GM04504 (cell line): ENCODE results near the gene FBXO28.
A peak's percentile ranks its signal among the peaks of the same experiment; 100 is the strongest.
"Not testable (repeated sequence)": the region's sequence is repeated elsewhere in the genome, so short reads cannot be mapped to it uniquely, and the experiment has no call there.

ENCODE experiments used
- DNase-seq: peaks from one replicate; pipeline ENCODE4 v3.0.0-alpha.2; 2012; ENCODE audit warnings: low read depth

The FBXO28 gene, protein sequence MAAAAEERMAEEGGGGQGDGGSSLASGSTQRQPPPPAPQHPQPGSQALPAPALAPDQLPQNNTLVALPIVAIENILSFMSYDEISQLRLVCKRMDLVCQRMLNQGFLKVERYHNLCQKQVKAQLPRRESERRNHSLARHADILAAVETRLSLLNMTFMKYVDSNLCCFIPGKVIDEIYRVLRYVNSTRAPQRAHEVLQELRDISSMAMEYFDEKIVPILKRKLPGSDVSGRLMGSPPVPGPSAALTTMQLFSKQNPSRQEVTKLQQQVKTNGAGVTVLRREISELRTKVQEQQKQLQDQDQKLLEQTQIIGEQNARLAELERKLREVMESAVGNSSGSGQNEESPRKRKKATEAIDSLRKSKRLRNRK

DNA sequence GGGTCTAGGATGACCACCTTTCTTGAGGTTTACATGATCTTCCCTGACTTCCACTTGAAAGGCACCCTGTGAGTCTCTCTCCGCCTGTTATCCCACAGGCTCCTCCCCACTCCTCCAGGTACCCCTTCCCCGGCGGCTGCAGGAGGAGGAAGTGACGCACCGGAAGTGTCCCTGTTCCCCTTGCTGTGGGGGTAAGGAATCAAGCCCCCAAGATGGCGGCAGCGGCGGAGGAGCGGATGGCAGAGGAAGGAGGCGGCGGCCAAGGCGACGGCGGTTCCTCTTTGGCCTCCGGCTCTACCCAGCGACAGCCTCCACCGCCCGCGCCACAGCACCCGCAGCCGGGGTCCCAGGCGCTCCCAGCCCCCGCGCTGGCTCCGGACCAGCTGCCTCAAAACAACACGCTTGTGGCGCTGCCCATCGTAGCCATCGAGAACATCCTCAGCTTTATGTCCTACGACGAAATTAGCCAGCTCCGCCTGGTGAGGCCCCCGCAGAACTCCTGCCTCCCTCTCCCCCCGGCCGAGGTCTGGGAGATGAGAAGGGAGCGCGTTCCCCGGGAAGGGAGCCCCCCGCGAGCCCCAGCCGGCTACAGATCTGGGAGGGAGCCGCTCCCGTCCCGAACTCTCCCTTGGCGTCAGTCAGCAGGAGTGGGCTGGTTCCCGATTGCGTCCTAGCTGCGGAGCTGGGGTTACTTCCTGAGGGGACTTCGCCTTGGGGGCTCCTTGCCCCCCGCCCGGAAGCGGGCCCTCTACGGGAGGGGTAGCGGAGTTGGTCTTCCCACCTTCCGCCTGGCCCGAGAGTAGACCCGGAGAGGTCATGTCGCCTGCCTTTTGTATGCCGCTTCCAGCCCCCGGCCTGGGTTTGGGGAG lies at the start of gene FBXO28:
TSS of gene FBXO28 (plus strand) at position 194 of the 869 bp plus-strand sequence. CDS start at position 213, 19 bp downstream.
- peak; percentile 85 for DNase-seq

- DNase-seq, result no peak
Observed at GRCh38 chr1:224064150-224064549, 49.8 kb upstream of the FBXO28 start.

- no peak for DNase-seq
Observed at GRCh38 chr1:224065455-224065854, 48.5 kb upstream of the FBXO28 start.

GRCh38 chr1:224067207-224067606 lies 46.7 kb upstream of the FBXO28 start:
- DNase-seq, result no peak

DNA sequence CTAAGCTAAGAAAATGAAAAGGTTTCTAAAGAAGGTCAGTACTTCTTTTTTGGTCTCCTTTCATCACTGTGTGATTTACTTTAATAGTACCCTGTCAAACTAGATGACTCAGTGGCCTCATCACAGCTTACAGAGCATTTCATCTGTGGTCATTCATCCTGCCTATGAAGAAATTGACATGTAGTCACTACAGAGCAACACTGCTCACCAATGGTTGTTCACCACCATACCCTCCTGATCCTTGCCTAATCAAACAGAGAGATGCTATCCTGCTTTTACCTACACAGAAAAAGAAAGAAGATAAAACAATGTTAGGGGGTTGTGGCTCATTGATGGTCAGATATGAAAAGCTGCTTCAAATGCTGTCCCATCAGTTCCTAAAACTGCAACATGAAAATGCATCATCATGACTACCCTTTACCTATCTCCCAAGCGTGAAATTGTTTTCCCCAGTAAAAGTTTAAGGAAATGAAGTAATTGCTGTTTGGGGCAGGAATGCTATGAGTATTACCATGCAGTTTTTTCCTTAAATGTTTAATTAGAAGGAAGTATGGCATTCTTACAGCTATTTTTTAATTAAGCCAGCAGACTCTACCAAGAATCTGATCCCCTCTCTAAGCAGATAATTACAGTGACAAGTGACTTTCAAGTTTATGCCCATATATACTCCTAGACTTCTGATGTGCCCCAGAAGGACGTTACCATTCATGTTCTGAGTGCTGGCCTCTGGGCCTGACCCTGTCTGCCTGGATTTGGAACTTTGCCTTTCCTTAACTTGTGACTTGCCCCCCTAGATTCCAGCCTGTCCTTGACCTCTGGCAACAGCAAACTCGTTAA lies 46.1 kb upstream of the FBXO28 start:
- DNase-seq, result peak; percentile 64

- DNase-seq, result no peak
Observed at GRCh38 chr1:224068458-224069072, 45.3 kb upstream of the FBXO28 start.

- no peak for DNase-seq
Observed at GRCh38 chr1:224069138-224069537, 44.8 kb upstream of the FBXO28 start.

- DNase-seq, result no peak
Observed at GRCh38 chr1:224070521-224070920, 43.4 kb upstream of the FBXO28 start.

GRCh38 chr1:224076407-224076806 lies 37.5 kb upstream of the FBXO28 start:
- DNase-seq, result no peak

DNA sequence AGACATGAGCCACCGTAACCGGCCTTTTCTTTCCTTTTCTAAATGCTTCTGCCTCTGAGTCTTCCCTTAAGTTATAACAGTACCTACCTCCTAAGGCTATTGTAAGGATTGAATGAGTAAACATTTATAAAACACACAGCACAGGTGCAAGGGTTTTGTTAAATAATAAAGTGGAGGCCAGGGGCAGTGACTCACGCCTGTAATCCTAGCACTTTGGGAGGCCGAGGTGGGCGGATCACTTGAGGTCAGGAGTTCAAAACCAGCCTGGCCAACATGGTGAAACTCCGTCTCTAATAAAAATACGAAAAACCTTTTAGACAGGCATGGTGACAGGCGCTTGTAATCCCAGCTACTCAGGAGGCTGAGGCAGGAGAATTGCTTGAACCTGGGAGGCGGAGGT lies 34.3 kb upstream of the FBXO28 start:
- DNase-seq, result not testable (repeated sequence)

GRCh38 chr1:224080115-224080774 lies 33.7 kb upstream of the FBXO28 start:
- peak; percentile 47 for DNase-seq

- DNase-seq, result no peak
Observed at GRCh38 chr1:224081604-224082003, 32.3 kb upstream of the FBXO28 start.

GRCh38 chr1:224082146-224082545 lies 31.8 kb upstream of the FBXO28 start:
- no peak for DNase-seq

DNA sequence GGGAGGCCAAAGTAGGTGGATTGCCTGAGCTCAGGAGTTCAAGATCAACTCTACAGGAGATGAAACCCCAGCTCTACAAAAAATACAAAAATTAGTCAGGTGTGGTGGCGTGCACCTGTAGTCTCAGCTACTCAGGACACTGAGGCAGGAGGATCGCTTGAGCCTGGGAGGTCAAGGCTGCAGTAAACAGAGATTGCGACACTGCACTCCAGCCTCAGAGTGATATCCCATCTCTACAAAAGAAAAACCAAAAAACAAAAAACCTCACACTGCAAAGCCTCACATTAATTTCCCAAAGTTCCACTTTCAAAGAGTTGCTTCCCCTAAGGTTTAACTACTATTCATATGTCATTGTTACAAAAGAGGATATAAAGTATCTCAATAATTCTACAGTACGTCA lies 29.0 kb upstream of the FBXO28 start:
- DNase-seq, result no peak

- DNase-seq, result no peak
Observed at GRCh38 chr1:224085421-224086108, 28.3 kb upstream of the FBXO28 start.

GRCh38 chr1:224087286-224087794 lies 26.6 kb upstream of the FBXO28 start:
- DNase-seq, result no peak

GRCh38 chr1:224089583-224089982 lies 24.3 kb upstream of the FBXO28 start:
- no peak for DNase-seq

- DNase-seq, result no peak
Observed at GRCh38 chr1:224090116-224090515, 23.8 kb upstream of the FBXO28 start.

DNA sequence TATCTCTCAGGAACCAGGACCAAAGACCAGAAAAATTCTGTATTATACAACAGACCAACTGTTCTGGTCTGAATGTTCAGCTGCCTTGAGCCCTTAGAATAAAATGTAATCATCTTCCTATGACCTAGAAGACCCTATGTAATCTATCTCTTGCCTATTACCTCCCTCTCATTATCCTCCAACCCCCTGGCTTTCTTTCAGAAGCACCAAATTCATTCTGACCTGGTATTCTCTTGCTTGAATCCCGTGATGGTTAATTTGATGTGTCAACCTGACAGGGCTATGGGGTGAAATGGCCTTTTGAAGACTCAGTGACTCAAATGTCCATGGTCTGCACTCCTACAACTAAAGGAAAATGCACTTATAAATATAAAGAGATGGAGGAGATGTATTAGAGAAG lies 21.8 kb upstream of the FBXO28 start:
- no peak for DNase-seq

DNA sequence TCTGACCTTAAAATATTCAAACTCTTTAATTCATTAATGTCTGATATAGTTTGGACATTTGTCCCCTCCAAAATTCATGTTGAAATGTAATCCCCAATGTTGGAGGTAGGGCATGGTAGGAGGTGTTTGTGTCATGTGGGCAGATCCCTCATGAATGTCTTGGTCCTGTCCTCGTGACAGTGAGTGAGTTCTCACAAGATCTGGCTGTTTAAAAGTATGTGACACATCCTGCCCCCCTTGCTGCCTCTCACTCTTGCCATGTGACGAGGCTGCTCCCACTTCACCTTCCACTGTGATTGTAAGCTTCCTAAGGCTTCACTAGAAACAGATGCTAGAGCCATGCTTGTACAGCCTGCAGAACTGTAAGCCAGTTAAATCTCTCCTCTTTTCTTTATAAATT lies 21.3 kb upstream of the FBXO28 start:
- no peak for DNase-seq
